Coronary artery (tissue), 2 donors: Measurements from ENCODE around the gene CACNA1S.

Source experiments
- DNase-seq: peaks from one replicate; pipeline ENCODE4 v3.0.0-alpha.2; 2017; ENCODE audit warnings: low spot score
- H3K27ac ChIP-seq, 2 donors: fragments of 200-600 bp; sonication (generic); one replicate each; pipeline ENCODE4 v1.5.1; 2016 to 2019
- H3K4me3 ChIP-seq: fragments of 200-600 bp; sonication (generic); 2 replicates; pipeline ENCODE4 v1.5.1; 2016; ENCODE audit warnings: mild to moderate bottlenecking, moderate library complexity
- TF ChIP-seq, protein P1 (sequence below): fragments of 200-600 bp; sonication (generic); IDR thresholded peaks from one replicate; pipeline ENCODE4 v1.5.1; 2019; ENCODE audit warnings: antibody characterized with exemption

Gene CACNA1S

DNA sequence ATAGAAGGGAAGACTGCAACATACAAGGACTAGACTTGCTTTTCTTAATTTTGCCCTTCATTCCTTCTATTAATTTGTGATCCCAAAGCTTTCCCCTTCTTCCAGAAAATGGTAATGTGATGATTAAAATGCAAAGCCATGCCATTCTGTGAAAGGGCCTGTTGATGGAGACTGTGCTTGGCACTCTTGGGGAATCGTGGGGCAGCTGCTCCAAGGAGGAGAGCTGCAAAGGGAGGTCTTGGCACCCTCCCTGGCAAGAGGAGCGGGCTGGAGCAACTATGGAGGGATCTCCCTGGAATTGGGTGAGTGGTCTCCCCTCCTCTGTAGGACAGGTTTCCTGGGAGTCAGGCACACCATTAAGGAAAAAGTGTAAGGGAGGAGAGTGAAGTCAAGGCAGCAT lies 16.6 kb downstream of the CACNA1S start:
- TF ChIP-seq, protein P1, sequence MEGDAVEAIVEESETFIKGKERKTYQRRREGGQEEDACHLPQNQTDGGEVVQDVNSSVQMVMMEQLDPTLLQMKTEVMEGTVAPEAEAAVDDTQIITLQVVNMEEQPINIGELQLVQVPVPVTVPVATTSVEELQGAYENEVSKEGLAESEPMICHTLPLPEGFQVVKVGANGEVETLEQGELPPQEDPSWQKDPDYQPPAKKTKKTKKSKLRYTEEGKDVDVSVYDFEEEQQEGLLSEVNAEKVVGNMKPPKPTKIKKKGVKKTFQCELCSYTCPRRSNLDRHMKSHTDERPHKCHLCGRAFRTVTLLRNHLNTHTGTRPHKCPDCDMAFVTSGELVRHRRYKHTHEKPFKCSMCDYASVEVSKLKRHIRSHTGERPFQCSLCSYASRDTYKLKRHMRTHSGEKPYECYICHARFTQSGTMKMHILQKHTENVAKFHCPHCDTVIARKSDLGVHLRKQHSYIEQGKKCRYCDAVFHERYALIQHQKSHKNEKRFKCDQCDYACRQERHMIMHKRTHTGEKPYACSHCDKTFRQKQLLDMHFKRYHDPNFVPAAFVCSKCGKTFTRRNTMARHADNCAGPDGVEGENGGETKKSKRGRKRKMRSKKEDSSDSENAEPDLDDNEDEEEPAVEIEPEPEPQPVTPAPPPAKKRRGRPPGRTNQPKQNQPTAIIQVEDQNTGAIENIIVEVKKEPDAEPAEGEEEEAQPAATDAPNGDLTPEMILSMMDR: no peak

DNA sequence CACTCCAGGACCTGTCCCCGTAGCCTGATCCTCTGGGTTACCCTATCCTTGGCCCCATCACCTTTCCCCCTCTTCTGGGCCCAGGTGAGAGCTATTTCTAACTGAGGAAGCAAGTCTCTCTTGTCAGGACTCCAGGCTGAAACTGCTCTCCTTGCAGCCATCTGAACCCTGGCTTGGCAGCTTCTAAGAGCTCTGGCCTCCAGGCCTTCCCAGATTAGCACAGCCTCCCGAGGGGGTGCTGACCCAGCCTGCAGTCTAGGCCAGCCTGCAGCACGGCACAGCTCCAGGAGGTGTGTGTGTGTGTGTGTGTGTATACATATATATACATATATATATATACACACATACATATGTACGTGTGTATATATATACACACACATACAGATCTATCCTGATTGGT lies 17.4 kb downstream of the CACNA1S start:
- Histone ChIP-seq H3K27ac (no peak overlapping the region), H3K4me3 (no peak overlapping the region)
- DNase-seq: no peak
- TF ChIP-seq, protein P1: no peak

More for the DNA sequence above, 16.6 kb downstream of the CACNA1S start:
- no peak for DNase-seq
- Histone ChIP-seq H3K27ac (no peak overlapping the region), H3K4me3 (no peak overlapping the region)

DNA sequence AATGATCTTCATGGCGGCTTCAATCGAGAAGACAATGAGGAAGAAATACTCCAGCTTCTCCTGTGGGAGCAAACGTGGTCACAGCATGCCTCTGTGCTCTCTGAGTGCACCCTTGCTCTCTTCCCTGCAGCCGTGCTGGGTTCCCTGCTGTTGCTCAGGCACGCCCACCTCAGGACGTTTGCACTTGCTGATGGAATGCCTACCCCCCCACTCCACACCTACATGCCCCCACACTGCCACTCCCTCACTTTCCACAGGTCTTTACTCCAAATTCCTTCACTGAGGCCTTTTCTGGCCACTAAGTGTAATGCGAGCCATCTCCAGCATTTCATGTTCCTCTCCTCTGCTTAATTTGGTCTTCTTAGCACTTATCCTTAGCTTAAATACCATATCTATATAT lies 18.3 kb downstream of the CACNA1S start:
- H3K4me3 ChIP-seq: no peak overlapping the region
- TF ChIP-seq, protein P1: no peak
- H3K27ac ChIP-seq: no peak overlapping the region
- no peak for DNase-seq

DNA sequence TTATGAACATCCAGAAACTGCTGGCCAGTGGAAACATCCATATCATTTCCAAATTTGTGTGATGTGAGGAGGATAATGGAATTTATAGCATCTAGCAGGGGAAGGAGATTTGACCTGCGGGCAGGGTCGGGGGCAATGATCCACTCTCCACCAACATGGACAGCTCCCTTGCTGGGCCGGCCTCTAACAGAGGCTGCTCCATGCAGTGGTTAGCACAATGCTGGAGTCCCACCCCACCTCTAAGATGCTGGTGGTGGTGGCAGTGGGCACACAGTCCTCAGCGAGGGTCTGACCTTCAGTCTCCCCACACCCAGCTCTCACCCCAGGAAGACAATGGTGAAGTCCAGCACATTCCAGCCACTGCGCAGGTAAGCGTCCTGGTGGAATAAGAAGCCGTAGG lies 18.7 kb downstream of the CACNA1S start:
- Histone ChIP-seq H3K4me3 (no peak overlapping the region), H3K27ac (no peak overlapping the region)
- TF ChIP-seq, protein P1: no peak
- DNase-seq: no peak

DNA sequence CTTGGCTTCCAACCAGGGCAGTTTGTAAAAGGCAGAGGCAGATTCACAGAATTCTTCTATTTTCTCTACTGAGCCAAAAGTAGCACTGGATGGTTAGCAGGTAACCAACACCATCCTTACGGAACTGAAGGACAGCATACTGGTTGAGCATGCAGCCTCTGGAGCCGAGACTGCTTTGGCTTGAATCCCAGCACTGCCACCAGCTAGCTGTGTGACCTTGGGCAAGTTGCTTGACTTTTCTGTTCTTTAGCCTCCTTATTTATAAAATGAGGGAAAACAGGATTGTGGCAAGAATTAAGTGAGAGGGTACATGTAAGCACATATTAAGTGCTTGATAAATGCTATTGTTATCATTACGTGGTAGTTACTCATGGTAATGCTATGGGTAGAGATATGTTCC lies 19.5 kb downstream of the CACNA1S start:
- no peak overlapping the region for H3K27ac ChIP-seq
- H3K4me3 ChIP-seq: no peak overlapping the region
- TF ChIP-seq, protein P1: no peak
- DNase-seq: no peak

DNA sequence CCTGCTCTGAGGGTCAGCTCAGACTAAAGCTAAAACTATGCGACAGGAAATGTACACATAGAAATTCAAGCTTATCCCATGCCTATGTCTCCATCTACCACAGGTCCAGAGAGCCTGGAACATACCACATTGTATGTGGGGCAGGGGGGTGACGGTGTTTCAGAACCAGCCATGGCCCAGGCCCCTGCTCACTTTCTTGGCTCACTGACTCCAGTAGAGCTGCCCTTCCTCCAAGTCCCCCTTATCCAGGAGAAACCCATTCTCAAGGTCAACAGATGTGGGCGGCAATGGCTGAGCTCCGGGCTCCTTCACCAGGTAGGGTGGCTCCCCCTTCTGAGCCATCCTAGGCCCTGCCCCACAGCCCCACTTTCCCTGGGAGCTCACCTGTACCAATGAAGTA lies 21.0 kb downstream of the CACNA1S start:
- H3K4me3 ChIP-seq: no peak overlapping the region
- no peak for DNase-seq
- TF ChIP-seq, protein P1: no peak
- no peak overlapping the region for H3K27ac ChIP-seq

DNA sequence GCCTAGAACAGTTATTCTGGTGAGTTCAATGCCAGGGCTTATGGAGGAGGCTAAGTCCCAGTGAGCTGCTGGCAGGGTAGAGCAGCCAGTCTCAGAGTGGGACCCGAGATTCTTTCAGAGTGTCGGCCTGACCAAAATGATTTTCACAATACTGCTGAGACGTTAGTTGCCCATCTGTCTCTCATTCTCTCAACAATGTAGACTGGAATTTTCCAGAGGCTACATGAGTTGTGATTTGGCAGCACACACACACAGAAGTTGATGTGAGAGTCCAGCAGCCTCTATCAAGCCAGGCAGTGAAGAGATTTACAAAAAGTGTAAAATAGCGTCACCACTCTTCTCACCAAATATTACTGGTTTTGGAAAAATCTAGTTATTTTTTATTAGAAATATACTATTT lies 21.7 kb downstream of the CACNA1S start:
- Histone ChIP-seq H3K27ac (no peak overlapping the region), H3K4me3 (no peak overlapping the region)
- TF ChIP-seq, protein P1: no peak
- no peak for DNase-seq
